ENCODE measurements around the gene MST1R.
A peak's percentile ranks its signal among the peaks of the same experiment; 100 is the strongest.
"Not testable (repeated sequence)": the region's sequence is repeated elsewhere in the genome, so short reads cannot be mapped to it uniquely, and the experiment has no call there.

The MST1R gene

GRCh38 chr3:49911124-49911420 lies 7.4 kb upstream of the MST1R start:
- DNase-seq (ENCODE audit: low read depth): no peak
- no peak overlapping the region for H3K4me3 ChIP-seq (ENCODE audit: low read length)
- TF ChIP-seq, protein P1, sequence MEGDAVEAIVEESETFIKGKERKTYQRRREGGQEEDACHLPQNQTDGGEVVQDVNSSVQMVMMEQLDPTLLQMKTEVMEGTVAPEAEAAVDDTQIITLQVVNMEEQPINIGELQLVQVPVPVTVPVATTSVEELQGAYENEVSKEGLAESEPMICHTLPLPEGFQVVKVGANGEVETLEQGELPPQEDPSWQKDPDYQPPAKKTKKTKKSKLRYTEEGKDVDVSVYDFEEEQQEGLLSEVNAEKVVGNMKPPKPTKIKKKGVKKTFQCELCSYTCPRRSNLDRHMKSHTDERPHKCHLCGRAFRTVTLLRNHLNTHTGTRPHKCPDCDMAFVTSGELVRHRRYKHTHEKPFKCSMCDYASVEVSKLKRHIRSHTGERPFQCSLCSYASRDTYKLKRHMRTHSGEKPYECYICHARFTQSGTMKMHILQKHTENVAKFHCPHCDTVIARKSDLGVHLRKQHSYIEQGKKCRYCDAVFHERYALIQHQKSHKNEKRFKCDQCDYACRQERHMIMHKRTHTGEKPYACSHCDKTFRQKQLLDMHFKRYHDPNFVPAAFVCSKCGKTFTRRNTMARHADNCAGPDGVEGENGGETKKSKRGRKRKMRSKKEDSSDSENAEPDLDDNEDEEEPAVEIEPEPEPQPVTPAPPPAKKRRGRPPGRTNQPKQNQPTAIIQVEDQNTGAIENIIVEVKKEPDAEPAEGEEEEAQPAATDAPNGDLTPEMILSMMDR (conservative IDR thresholded peaks at IDR 0.05; ENCODE audit: low read depth, low read length): no peak

DNA sequence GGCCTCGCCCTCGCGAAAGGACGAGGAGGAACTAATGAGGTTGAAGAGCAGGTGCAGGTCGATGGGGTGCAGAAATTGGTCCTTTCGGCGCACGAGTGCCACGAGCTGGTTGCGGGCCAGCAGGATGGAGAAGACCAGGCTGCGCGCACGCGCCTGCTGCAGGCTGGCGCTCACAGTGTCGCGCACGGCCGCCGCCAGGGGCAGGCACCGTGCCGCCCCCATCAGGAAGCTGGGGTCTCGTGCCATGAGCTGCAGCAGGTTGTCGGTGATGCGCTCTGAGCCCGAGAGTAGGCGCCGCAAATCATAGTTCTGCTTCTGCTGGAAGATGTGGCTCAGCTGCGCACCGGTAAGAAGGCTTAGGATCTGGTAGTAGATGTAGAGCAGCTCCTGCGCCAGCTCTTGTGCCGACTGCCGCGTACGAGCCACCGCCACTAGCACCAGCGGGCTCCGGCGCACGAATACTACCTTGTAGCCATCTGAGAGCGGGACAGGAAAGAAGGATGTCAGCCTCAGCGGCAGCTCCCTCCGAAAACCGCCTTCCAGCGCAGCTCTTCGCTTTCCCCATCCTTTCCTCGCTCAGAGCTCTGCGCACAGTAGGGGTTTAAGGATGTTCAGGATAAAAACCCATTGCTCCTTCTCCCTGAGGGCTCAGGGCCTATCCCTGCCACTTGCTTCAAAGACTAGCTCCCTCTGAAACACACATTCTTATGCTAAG lies 6.9 kb upstream of the MST1R start:
- no peak overlapping the region for H3K4me3 ChIP-seq (ENCODE audit: low read length)
- no peak for DNase-seq (ENCODE audit: low read depth)
- TF ChIP-seq, protein P1 (conservative IDR thresholded peaks at IDR 0.05; ENCODE audit: low read depth, low read length): no peak

DNA sequence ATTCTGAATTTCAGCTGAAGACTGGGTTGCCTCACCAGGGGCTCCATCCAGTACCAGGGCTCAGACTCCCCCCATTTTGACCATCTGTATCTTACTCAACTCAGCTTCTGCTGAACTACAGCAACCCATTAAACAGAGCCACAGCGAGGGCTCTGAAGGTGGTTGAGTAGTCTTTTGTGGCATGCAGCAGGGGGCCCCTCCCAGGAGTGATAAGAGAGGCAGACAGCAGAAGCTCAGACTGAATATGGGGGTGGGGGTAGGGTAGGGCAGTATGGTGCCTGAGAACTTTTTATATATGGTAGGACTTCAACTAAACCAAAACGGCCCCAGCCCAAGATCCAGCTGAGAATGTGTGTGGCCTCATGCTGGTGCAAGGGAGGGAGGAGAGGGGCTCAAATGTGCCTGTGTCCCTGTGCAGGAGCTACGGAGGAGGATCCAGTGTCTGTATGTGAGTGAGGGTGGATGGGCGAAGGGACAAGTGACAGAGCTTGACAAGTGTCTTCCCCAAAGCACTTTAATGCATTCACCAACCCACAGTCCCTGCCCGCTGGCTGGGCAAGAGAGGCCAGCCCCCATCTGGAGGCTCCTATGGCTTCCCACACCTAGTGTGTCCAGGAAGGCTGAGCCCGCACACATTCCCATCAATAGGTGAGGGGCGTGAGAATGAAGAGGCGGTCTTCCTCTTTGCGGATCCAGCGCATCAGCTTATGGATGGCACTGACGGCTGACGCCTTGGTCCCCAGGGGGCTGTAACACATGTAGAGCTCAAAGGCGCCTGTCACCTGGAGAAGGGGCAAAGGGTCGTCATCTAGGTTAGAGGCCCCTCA lies 4.9 kb upstream of the MST1R start:
- no peak overlapping the region for H3K4me3 ChIP-seq (ENCODE audit: low read length)
- DNase-seq (ENCODE audit: low read depth): no peak
- TF ChIP-seq, protein P1 (conservative IDR thresholded peaks at IDR 0.05; ENCODE audit: low read depth, low read length): no peak

GRCh38 chr3:49906073-49906743 lies 2.5 kb upstream of the MST1R start:
- no peak overlapping the region for H3K4me3 ChIP-seq (ENCODE audit: low read length)
- TF ChIP-seq, protein P1 (conservative IDR thresholded peaks at IDR 0.05; ENCODE audit: low read depth, low read length): peak; percentile 79
- DNase-seq (ENCODE audit: low read depth): no peak

DNA sequence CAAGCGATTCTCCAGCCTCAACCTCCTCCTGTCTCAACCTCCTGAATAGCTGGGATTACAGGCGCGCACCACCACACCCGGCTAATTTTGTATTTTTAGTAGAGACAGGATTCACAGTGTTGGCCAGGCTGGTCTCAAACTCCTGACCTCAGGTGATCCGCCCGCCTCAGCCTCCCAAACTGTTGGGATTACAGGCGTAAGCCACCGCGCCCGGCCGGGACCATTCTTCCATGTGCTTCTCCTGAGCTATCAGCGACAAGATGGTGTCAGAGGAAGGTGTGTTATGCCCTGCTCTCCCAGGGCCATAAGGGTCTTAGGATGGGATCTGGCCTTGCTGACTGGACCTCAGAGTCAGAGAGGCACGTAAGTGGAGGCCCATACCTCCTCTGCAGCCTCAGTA lies 775 bp upstream of the MST1R start:
- not testable (repeated sequence) for H3K4me3 ChIP-seq (ENCODE audit: low read length); DNase-seq (ENCODE audit: low read depth)

GRCh38 chr3:49902511-49903345 lies 945 bp downstream of the MST1R start:
- no peak overlapping the region for H3K4me3 ChIP-seq (ENCODE audit: low read length)
- TF ChIP-seq, protein P1 (conservative IDR thresholded peaks at IDR 0.05; ENCODE audit: low read depth, low read length): no peak
- DNase-seq (ENCODE audit: low read depth): no peak

Data from retinal pigment epithelial cell (primary cell).